ENCODE measurements around the gene WIPF1.

WIPF1 gene

GRCh38 chr2:174607989-174608865 is 10.6 kb upstream of the WIPF1 start:
- TF ChIP-seq Cebpa-rat (IDR thresholded peaks at IDR 0.05) = no peak
- no peak overlapping the region for H3K9ac ChIP-seq
- peaks cover under 1 to 18% (median 9%) of the 10 kb centered on the region in 10 experiments; a peak in 16 of 20 replicates for H3K4me1 ChIP-seq
- H4K20me1 ChIP-seq = peaks cover 0 to 45% (median 0%) of the 10 kb centered on the region in 11 experiments; a peak in 3 of 22 replicates
- H3K9me3 ChIP-seq (replicated peaks in 1 of 11) = no peaks in the 10 kb centered on the region
- H3K27ac ChIP-seq = no peak overlapping the region
- H3K36me3 ChIP-seq = peaks cover 0 to 43% (median 0%) of the 10 kb centered on the region in 11 experiments; a peak in 4 of 22 replicates
- H3K4me2 ChIP-seq = peak overlapping the region in 4 of 11 experiments; percentile 2 to 48 (median 9); a peak in 7 of 22 replicates
- H3K27me3 ChIP-seq = no peaks in the 10 kb centered on the region
- H3K4me3 ChIP-seq = no peak overlapping the region

GRCh38 chr2:174607584-174607983 is 10.0 kb upstream of the WIPF1 start:
- Histone ChIP-seq H3K9me3 (replicated peaks in 1 of 11) (no peaks in the 10 kb centered on the region), H3K4me2 (no peak overlapping the region), H3K27me3 (no peaks in the 10 kb centered on the region), H4K20me1 (peaks cover 0 to 39% (median 0%) of the 10 kb centered on the region in 11 experiments; a peak in 4 of 22 replicates), H3K9ac (no peak overlapping the region), H3K4me1 (peaks cover 6 to 24% (median 15%) of the 10 kb centered on the region in 10 experiments; a peak in 19 of 20 replicates), H3K27ac (no peak overlapping the region), H3K4me3 (no peak overlapping the region), H3K36me3 (peaks cover 0 to 40% (median 0%) of the 10 kb centered on the region in 11 experiments; a peak in 4 of 22 replicates)
- TF ChIP-seq Cebpa-rat (IDR thresholded peaks at IDR 0.05) = no peak

GRCh38 chr2:174606336-174606735 is 8.7 kb upstream of the WIPF1 start:
- peaks cover 0 to 35% (median 0%) of the 10 kb centered on the region in 11 experiments; a peak in 4 of 22 replicates for H4K20me1 ChIP-seq
- peaks cover 6 to 35% (median 16%) of the 10 kb centered on the region in 10 experiments; a peak in 19 of 20 replicates for H3K4me1 ChIP-seq
- peak overlapping the region in 2 of 11 experiments; percentile 9 to 24; a peak in 2 of 22 replicates for H3K9ac ChIP-seq
- no peak overlapping the region for H3K4me3 ChIP-seq
- H3K27ac ChIP-seq = no peak overlapping the region
- peaks cover 0 to 41% (median 4%) of the 10 kb centered on the region in 11 experiments; a peak in 8 of 22 replicates for H3K36me3 ChIP-seq
- H3K9me3 ChIP-seq (replicated peaks in 1 of 11) = peaks cover 0 to 5% (median 1%) of the 10 kb centered on the region in 11 experiments; a peak in 4 of 22 replicates
- H3K27me3 ChIP-seq = no peaks in the 10 kb centered on the region
- H3K4me2 ChIP-seq = no peak overlapping the region
- no peak for TF ChIP-seq Cebpa-rat (IDR thresholded peaks at IDR 0.05)

- Histone ChIP-seq H3K4me3 (no peak overlapping the region), H3K4me2 (no peak overlapping the region), H3K36me3 (peaks cover 0 to 37% (median 6%) of the 10 kb centered on the region in 11 experiments; a peak in 8 of 22 replicates), H3K9ac (peak overlapping the region in 1 of 11 experiments; percentile 9; a peak in 1 of 22 replicates), H4K20me1 (peaks cover 0 to 29% (median 0%) of the 10 kb centered on the region in 11 experiments; a peak in 4 of 22 replicates), H3K27me3 (no peaks in the 10 kb centered on the region), H3K27ac (no peak overlapping the region), H3K4me1 (peaks cover 6 to 35% (median 16%) of the 10 kb centered on the region in 10 experiments; a peak in 19 of 20 replicates), H3K9me3 (replicated peaks in 1 of 11) (peaks cover 3 to 11% (median 7%) of the 10 kb centered on the region in 11 experiments; a peak in 13 of 22 replicates)
- TF ChIP-seq Cebpa-rat (IDR thresholded peaks at IDR 0.05) = no peak
Measured at GRCh38 chr2:174605687-174606086, 8.1 kb upstream of the WIPF1 start.

GRCh38 chr2:174603280-174603679 is 5.7 kb upstream of the WIPF1 start:
- Histone ChIP-seq H3K27me3 (no peaks in the 10 kb centered on the region), H3K4me3 (no peak overlapping the region), H3K27ac (no peak overlapping the region), H3K9ac (no peak overlapping the region), H3K9me3 (replicated peaks in 1 of 11) (peaks cover 8 to 25% (median 19%) of the 10 kb centered on the region in 11 experiments; a peak in 21 of 22 replicates), H3K4me2 (peak overlapping the region in 6 of 11 experiments; percentile 1 to 59 (median 28); a peak in 3 of 22 replicates), H3K4me1 (peaks cover 24 to 52% (median 32%) of the 10 kb centered on the region in 10 experiments), H4K20me1 (peaks cover 0 to 15% (median 0%) of the 10 kb centered on the region in 11 experiments; a peak in 4 of 22 replicates), H3K36me3 (peaks cover 0 to 19% (median 6%) of the 10 kb centered on the region in 11 experiments; a peak in 8 of 22 replicates)
- no peak for TF ChIP-seq Cebpa-rat (IDR thresholded peaks at IDR 0.05)

- Histone ChIP-seq H3K9me3 (replicated peaks in 1 of 11) (peaks cover 8 to 25% (median 19%) of the 10 kb centered on the region in 11 experiments; a peak in 21 of 22 replicates), H3K27me3 (no peaks in the 10 kb centered on the region), H3K27ac (no peak overlapping the region), H3K4me2 (peak overlapping the region in 6 of 11 experiments; percentile 1 to 59 (median 28); a peak in 7 of 22 replicates), H3K4me3 (no peak overlapping the region), H4K20me1 (peaks cover 0 to 11% (median 0%) of the 10 kb centered on the region in 11 experiments; a peak in 4 of 22 replicates), H3K4me1 (peaks cover 29 to 57% (median 37%) of the 10 kb centered on the region in 10 experiments), H3K36me3 (peaks cover 0 to 19% (median 6%) of the 10 kb centered on the region in 11 experiments; a peak in 8 of 22 replicates), H3K9ac (no peak overlapping the region)
- no peak for TF ChIP-seq Cebpa-rat (IDR thresholded peaks at IDR 0.05)
Measured at GRCh38 chr2:174602745-174603144, 5.1 kb upstream of the WIPF1 start.

- Histone ChIP-seq H4K20me1 (peaks cover 0 to 4% (median 0%) of the 10 kb centered on the region in 11 experiments; a peak in 4 of 22 replicates), H3K27me3 (no peaks in the 10 kb centered on the region), H3K9ac (peak overlapping the region in 3 of 11 experiments; percentile 55 to 77 (median 72); a peak in 6 of 22 replicates), H3K4me1 (peaks cover 30 to 57% (median 38%) of the 10 kb centered on the region in 10 experiments), H3K27ac (peak overlapping the region in 9 of 11 experiments; percentile 62 to 100 (median 98); a peak in 14 of 22 replicates), H3K4me3 (peak overlapping the region in 9 of 10 experiments; percentile 17 to 50 (median 25); a peak in 10 of 20 replicates), H3K36me3 (peaks cover 0 to 19% (median 6%) of the 10 kb centered on the region in 11 experiments; a peak in 8 of 22 replicates), H3K9me3 (replicated peaks in 1 of 11) (peaks cover 8 to 25% (median 19%) of the 10 kb centered on the region in 11 experiments; a peak in 21 of 22 replicates), H3K4me2 (peak overlapping the region; percentile 82 to 100 (median 93); a peak in 20 of 22 replicates)
- no peak for TF ChIP-seq Cebpa-rat (IDR thresholded peaks at IDR 0.05)
Measured at GRCh38 chr2:174600349-174600748, 2.7 kb upstream of the WIPF1 start.

GRCh38 chr2:174599310-174599921 is 1.8 kb upstream of the WIPF1 start:
- TF ChIP-seq Cebpa-rat (IDR thresholded peaks at IDR 0.05) = no peak
- H3K27me3 ChIP-seq = no peaks in the 10 kb centered on the region
- H3K4me2 ChIP-seq = peak overlapping the region; percentile 82 to 100 (median 93)
- peak overlapping the region in 8 of 11 experiments; percentile 6 to 77 (median 42); a peak in 13 of 22 replicates for H3K9ac ChIP-seq
- H3K4me1 ChIP-seq = peaks cover 30 to 57% (median 38%) of the 10 kb centered on the region in 10 experiments
- H3K4me3 ChIP-seq = peak overlapping the region; percentile 17 to 50 (median 26); a peak in 17 of 20 replicates
- peaks cover 0 to 4% (median 0%) of the 10 kb centered on the region in 11 experiments; a peak in 3 of 22 replicates for H4K20me1 ChIP-seq
- H3K36me3 ChIP-seq = peaks cover 0 to 18% (median 6%) of the 10 kb centered on the region in 11 experiments; a peak in 8 of 22 replicates
- peaks cover 8 to 25% (median 19%) of the 10 kb centered on the region in 11 experiments; a peak in 21 of 22 replicates for H3K9me3 ChIP-seq (replicated peaks in 1 of 11)
- peak overlapping the region; percentile 62 to 100 (median 97) for H3K27ac ChIP-seq

All from BLaER1 treated with 17β-estradiol and CSF1 and Interleukin-3, amounts not matched to agents 10 nM and 100 nM (cell line).